ENCODE measurements around the gene GALM. TPM values are rescaled to one million over a fixed set of nuclear protein-coding genes. Genes with fewer than 3 reads are reported as not detected.
A peak's percentile ranks its signal among the peaks of the same experiment; 100 is the strongest.

Gene GALM
- total and polyA plus RNA-seq, 2 of the 13 experiments (the other 11 are each of a cell fraction or from before 2014, with no cell fraction given): 65.5 to 90.0 TPM

DNA sequence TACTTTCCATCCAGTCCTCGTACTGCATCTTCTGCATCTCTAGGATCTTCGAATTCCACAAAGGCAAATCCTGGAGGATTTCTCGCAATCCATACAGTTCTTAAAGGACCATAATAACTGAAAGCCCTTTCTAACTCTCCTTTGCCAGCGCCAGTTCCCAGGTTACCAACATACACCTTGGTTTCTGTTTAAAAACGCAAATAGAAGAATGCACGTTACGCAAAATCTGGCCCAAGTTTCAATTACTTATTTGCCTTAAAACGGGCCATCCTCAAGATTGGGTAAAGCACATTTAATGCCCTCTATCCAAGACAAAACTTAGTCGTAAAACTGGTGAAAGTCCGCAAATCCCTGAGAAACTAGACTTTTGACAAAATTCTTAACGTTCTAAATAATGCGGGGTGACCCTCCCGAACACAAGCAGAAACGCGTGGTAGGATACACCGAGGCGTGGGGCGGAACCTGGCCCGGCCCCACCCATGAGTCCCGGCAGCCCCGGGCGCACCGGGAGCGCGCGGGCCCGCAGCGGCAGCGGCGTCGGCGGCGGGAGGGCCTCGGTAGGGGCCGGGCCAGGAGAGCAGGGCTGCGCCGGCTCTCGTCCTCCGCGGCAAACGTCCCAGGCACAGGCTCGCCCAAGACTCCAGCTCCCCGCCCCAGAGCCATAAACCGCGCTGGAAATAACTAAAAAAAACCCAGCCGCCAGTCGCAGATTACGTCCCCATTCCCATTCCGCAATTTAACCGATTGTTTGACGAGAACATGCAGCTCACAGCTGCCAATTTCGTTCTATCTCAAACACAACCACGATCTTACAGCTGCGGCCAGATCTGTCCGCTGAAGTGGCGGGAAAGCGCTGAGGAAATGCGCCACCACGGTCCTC lies 84.3 kb downstream of the GALM start (continued):
- TF ChIP-seq, protein P1, sequence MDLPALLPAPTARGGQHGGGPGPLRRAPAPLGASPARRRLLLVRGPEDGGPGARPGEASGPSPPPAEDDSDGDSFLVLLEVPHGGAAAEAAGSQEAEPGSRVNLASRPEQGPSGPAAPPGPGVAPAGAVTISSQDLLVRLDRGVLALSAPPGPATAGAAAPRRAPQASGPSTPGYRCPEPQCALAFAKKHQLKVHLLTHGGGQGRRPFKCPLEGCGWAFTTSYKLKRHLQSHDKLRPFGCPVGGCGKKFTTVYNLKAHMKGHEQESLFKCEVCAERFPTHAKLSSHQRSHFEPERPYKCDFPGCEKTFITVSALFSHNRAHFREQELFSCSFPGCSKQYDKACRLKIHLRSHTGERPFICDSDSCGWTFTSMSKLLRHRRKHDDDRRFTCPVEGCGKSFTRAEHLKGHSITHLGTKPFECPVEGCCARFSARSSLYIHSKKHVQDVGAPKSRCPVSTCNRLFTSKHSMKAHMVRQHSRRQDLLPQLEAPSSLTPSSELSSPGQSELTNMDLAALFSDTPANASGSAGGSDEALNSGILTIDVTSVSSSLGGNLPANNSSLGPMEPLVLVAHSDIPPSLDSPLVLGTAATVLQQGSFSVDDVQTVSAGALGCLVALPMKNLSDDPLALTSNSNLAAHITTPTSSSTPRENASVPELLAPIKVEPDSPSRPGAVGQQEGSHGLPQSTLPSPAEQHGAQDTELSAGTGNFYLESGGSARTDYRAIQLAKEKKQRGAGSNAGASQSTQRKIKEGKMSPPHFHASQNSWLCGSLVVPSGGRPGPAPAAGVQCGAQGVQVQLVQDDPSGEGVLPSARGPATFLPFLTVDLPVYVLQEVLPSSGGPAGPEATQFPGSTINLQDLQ (CRISPR knock-in tag; IDR thresholded peaks at IDR 0.05): peak; percentile 11; the same call in 1 of the 2 replicates
- peak; percentile 55; the same call in 1 of the 2 replicates for TF ChIP-seq ZNF431 (CRISPR knock-in tag; IDR thresholded peaks at IDR 0.05; ENCODE audit: borderline replicate concordance, low read depth)
- TF ChIP-seq ZNF709 (CRISPR knock-in tag; IDR thresholded peaks at IDR 0.05): peak; percentile 17; the same call in 1 of the 2 replicates
- TF ChIP-seq TOPORS (CRISPR knock-in tag; IDR thresholded peaks at IDR 0.05): 0 out of 2 replicates have a peak, but pooled peaks have one; percentile 19
- TF ChIP-seq NR2F6 (IDR thresholded peaks at IDR 0.05): no peak
- TF ChIP-seq NR2F6 (CRISPR knock-in tag; IDR thresholded peaks at IDR 0.05): no peak
- TF ChIP-seq ZNF552 (CRISPR knock-in tag; IDR thresholded peaks at IDR 0.05; ENCODE audit: borderline replicate concordance): no peak
- TF ChIP-seq, protein P2, sequence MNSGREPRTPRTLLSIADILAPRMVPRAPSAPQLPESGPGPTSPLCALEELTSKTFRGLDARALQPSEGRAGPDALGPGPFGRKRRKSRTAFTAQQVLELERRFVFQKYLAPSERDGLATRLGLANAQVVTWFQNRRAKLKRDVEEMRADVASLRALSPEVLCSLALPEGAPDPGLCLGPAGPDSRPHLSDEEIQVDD (CRISPR knock-in tag; IDR thresholded peaks at IDR 0.05; ENCODE audit: borderline replicate concordance): 0 out of 2 replicates have a peak, but pooled peaks have one; percentile 7
- TF ChIP-seq, protein P3, sequence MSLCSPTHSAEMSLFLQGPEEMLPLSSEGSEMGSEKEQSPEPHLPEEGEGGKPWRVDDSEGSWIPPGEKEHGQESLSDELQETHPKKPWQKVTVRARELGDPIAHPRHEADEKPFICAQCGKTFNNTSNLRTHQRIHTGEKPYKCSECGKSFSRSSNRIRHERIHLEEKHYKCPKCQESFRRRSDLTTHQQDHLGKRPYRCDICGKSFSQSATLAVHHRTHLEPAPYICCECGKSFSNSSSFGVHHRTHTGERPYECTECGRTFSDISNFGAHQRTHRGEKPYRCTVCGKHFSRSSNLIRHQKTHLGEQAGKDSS (CRISPR knock-in tag; IDR thresholded peaks at IDR 0.05; ENCODE audit: borderline replicate concordance, low read depth): 0 out of 2 replicates have a peak, but pooled peaks have one; percentile 50
- TF ChIP-seq ARNT2 (CRISPR knock-in tag; IDR thresholded peaks at IDR 0.05; ENCODE audit: low read depth): peak; percentile 27; the same call in 1 of the 2 replicates
- TF ChIP-seq, protein P4, sequence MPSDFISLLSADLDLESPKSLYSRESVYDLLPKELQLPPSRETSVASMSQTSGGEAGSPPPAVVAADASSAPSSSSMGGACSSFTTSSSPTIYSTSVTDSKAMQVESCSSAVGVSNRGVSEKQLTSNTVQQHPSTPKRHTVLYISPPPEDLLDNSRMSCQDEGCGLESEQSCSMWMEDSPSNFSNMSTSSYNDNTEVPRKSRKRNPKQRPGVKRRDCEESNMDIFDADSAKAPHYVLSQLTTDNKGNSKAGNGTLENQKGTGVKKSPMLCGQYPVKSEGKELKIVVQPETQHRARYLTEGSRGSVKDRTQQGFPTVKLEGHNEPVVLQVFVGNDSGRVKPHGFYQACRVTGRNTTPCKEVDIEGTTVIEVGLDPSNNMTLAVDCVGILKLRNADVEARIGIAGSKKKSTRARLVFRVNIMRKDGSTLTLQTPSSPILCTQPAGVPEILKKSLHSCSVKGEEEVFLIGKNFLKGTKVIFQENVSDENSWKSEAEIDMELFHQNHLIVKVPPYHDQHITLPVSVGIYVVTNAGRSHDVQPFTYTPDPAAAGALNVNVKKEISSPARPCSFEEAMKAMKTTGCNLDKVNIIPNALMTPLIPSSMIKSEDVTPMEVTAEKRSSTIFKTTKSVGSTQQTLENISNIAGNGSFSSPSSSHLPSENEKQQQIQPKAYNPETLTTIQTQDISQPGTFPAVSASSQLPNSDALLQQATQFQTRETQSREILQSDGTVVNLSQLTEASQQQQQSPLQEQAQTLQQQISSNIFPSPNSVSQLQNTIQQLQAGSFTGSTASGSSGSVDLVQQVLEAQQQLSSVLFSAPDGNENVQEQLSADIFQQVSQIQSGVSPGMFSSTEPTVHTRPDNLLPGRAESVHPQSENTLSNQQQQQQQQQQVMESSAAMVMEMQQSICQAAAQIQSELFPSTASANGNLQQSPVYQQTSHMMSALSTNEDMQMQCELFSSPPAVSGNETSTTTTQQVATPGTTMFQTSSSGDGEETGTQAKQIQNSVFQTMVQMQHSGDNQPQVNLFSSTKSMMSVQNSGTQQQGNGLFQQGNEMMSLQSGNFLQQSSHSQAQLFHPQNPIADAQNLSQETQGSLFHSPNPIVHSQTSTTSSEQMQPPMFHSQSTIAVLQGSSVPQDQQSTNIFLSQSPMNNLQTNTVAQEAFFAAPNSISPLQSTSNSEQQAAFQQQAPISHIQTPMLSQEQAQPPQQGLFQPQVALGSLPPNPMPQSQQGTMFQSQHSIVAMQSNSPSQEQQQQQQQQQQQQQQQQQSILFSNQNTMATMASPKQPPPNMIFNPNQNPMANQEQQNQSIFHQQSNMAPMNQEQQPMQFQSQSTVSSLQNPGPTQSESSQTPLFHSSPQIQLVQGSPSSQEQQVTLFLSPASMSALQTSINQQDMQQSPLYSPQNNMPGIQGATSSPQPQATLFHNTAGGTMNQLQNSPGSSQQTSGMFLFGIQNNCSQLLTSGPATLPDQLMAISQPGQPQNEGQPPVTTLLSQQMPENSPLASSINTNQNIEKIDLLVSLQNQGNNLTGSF (CRISPR knock-in tag; IDR thresholded peaks at IDR 0.05): peak; percentile 80; the same call in 1 of the 2 replicates
- no peak for TF ChIP-seq SNRNP70 (IDR thresholded peaks at IDR 0.05; ENCODE audit: low read depth, low read length)
- TF ChIP-seq ZNF878 (CRISPR knock-in tag; IDR thresholded peaks at IDR 0.05): no peak
- TF ChIP-seq, protein P5, sequence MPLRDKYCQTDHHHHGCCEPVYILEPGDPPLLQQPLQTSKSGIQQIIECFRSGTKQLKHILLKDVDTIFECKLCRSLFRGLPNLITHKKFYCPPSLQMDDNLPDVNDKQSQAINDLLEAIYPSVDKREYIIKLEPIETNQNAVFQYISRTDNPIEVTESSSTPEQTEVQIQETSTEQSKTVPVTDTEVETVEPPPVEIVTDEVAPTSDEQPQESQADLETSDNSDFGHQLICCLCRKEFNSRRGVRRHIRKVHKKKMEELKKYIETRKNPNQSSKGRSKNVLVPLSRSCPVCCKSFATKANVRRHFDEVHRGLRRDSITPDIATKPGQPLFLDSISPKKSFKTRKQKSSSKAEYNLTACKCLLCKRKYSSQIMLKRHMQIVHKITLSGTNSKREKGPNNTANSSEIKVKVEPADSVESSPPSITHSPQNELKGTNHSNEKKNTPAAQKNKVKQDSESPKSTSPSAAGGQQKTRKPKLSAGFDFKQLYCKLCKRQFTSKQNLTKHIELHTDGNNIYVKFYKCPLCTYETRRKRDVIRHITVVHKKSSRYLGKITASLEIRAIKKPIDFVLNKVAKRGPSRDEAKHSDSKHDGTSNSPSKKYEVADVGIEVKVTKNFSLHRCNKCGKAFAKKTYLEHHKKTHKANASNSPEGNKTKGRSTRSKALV (CRISPR knock-in tag; IDR thresholded peaks at IDR 0.05): peak; percentile 75
- TF ChIP-seq ZKSCAN8 (CRISPR knock-in tag; IDR thresholded peaks at IDR 0.05; ENCODE audit: borderline replicate concordance): no peak
- no peak for TF ChIP-seq NCOA1 (CRISPR knock-in tag; IDR thresholded peaks at IDR 0.05)
- TF ChIP-seq TEAD2 (CRISPR knock-in tag; IDR thresholded peaks at IDR 0.05): no peak

All from HepG2 (cell line).